Gastrocnemius medialis (tissue), 4 donors: ENCODE data around the gene NRL.

Experiments used
- CTCF ChIP-seq, 5 experiments: fragments of 450-650 bp in 3 of 5; fragments of 200-600 bp in 2 of 5; sonication (generic) in 2 of 5; IDR thresholded peaks in 4 of 5; conservative IDR thresholded peaks in 1 of 5; 1 replicate in 4 of 5; 2 replicates in 1 of 5; pipeline ENCODE4 v1.5.1; 2016 to 2019; ENCODE audit warnings: antibody characterized with exemption in 5 of 5, mild to moderate bottlenecking in 3 of 5, moderate library complexity in 3 of 5
- POLR2A ChIP-seq, 2 donors: fragments of 450-650 bp; IDR thresholded peaks; one replicate each; pipeline ENCODE4 v1.6.1; 2017; ENCODE audit warnings: antibody characterized with exemption in 2 of 2, mild to moderate bottlenecking in 2 of 2, moderate library complexity in 2 of 2

GRCh38 chr14:24076302-24076601 lies 38.5 kb downstream of the NRL start:
- TF ChIP-seq POLR2A (IDR thresholded peaks at IDR 0.05) (no peak), CTCF (IDR thresholded peaks at IDR 0.05 in 4 of 5, conservative IDR thresholded peaks at IDR 0.05 in 1 of 5) (no peak)
